HCT116 (cell line): ENCODE data around the gene ZSWIM4.

Source experiments
- CTCF ChIP-seq, 3 experiments: fragments of 200-600 bp in 1 of 3; sonication (generic) in 1 of 3; IDR thresholded peaks in 2 of 3; conservative IDR thresholded peaks in 1 of 3; 2 replicates each; pipeline ENCODE4 v1.5.1; 2012 to 2017; ENCODE audit warnings: low read depth in 2 of 3, low read length in 2 of 3, antibody characterized with exemption in 1 of 3, borderline replicate concordance in 1 of 3, control low read depth in 1 of 3, mild to moderate bottlenecking in 1 of 3, mixed read lengths in 1 of 3, mixed run types in 1 of 3, moderate library complexity in 1 of 3; ENCODE audit not compliant: insufficient read depth in 1 of 3
- FOSL1 ChIP-seq: IDR thresholded peaks from 2 replicates; pipeline ENCODE4 v1.6.1; 2012; ENCODE audit warnings: low read depth
- MAX ChIP-seq: IDR thresholded peaks from 2 replicates; pipeline ENCODE4 v1.6.1; 2012
- SP1 ChIP-seq: IDR thresholded peaks from 2 replicates; pipeline ENCODE4 v1.6.1; 2012; ENCODE audit warnings: low read depth

GRCh38 chr19:13844130-13844631 lies 48.9 kb downstream of the ZSWIM4 start:
- TF ChIP-seq FOSL1 (no peak), MAX (no peak), SP1 (no peak), CTCF (IDR thresholded peaks at IDR 0.05 in 2 of 3, conservative IDR thresholded peaks at IDR 0.05 in 1 of 3; ENCODE audit: borderline replicate concordance in 1 of 3, insufficient read depth in 1 of 3, low read depth in 2 of 3, low read length in 2 of 3) (no peak)
